ENCODE results near the gene ZNF800.
A peak's percentile ranks its signal among the peaks of the same experiment; 100 is the strongest.
"Not testable (repeated sequence)": the region's sequence is repeated elsewhere in the genome, so short reads cannot be mapped to it uniquely, and the experiment has no call there.

Gene ZNF800

GRCh38 chr7:127392566-127393367 is at the start of gene ZNF800:
TSS of gene ZNF800 (minus strand) at chr7:127392708. CDS start at chr7:127391557, 1,151 bp downstream.
- DNase-seq (ENCODE audit: low read depth in 1 of 2, low spot score in 1 of 2) = peak; percentile 75 to 77

GRCh38 chr7:127440206-127440605 is 47.7 kb upstream of the ZNF800 start:
- DNase-seq (ENCODE audit: low read depth in 1 of 2, low spot score in 1 of 2) = no peak

GRCh38 chr7:127438836-127439235 is 46.3 kb upstream of the ZNF800 start:
- DNase-seq (ENCODE audit: low read depth in 1 of 2, low spot score in 1 of 2) = no peak

- no peak for DNase-seq (ENCODE audit: low read depth in 1 of 2, low spot score in 1 of 2)
Measured at GRCh38 chr7:127437837-127438236, 45.3 kb upstream of the ZNF800 start.

GRCh38 chr7:127437241-127437640 is 44.7 kb upstream of the ZNF800 start:
- no peak for DNase-seq (ENCODE audit: low read depth in 1 of 2, low spot score in 1 of 2)

- not testable (repeated sequence) for DNase-seq (ENCODE audit: low read depth in 1 of 2, low spot score in 1 of 2)
Measured at GRCh38 chr7:127429281-127429680, 36.8 kb upstream of the ZNF800 start.

GRCh38 chr7:127419196-127419595 is 26.7 kb upstream of the ZNF800 start:
- no peak for DNase-seq (ENCODE audit: low read depth in 1 of 2, low spot score in 1 of 2)

- no peak for DNase-seq (ENCODE audit: low read depth in 1 of 2, low spot score in 1 of 2)
Measured at GRCh38 chr7:127418459-127418858, 26.0 kb upstream of the ZNF800 start.

- no peak for DNase-seq (ENCODE audit: low read depth in 1 of 2, low spot score in 1 of 2)
Measured at GRCh38 chr7:127417346-127417745, 24.8 kb upstream of the ZNF800 start.

- DNase-seq (ENCODE audit: low read depth in 1 of 2, low spot score in 1 of 2) = no peak
Measured at GRCh38 chr7:127415060-127415742, 22.7 kb upstream of the ZNF800 start.

- no peak for DNase-seq (ENCODE audit: low read depth in 1 of 2, low spot score in 1 of 2)
Measured at GRCh38 chr7:127413962-127414361, 21.5 kb upstream of the ZNF800 start.

GRCh38 chr7:127413326-127413725 is 20.8 kb upstream of the ZNF800 start:
- DNase-seq (ENCODE audit: low read depth in 1 of 2, low spot score in 1 of 2) = no peak

GRCh38 chr7:127411176-127411575 is 18.7 kb upstream of the ZNF800 start:
- DNase-seq (ENCODE audit: low read depth in 1 of 2, low spot score in 1 of 2) = no peak

GRCh38 chr7:127409629-127410028 is 17.1 kb upstream of the ZNF800 start:
- DNase-seq (ENCODE audit: low read depth in 1 of 2, low spot score in 1 of 2) = no peak

GRCh38 chr7:127404286-127405072 is 12.0 kb upstream of the ZNF800 start:
- DNase-seq (ENCODE audit: low read depth in 1 of 2, low spot score in 1 of 2) = no peak

GRCh38 chr7:127396184-127396583 is 3.7 kb upstream of the ZNF800 start:
- no peak for DNase-seq (ENCODE audit: low read depth in 1 of 2, low spot score in 1 of 2)

GRCh38 chr7:127395104-127395503 is 2.6 kb upstream of the ZNF800 start:
- not testable (repeated sequence) for DNase-seq (ENCODE audit: low read depth in 1 of 2, low spot score in 1 of 2)

- no peak for DNase-seq (ENCODE audit: low read depth in 1 of 2, low spot score in 1 of 2)
Measured at GRCh38 chr7:127393368-127394058, 1.0 kb upstream of the ZNF800 start.

GRCh38 chr7:127392182-127392565 is 334 bp downstream of the ZNF800 start:
- DNase-seq (ENCODE audit: low read depth in 1 of 2, low spot score in 1 of 2) = peak; percentile 45 to 60

GRCh38 chr7:127391591-127392181 is 822 bp downstream of the ZNF800 start:
- DNase-seq (ENCODE audit: low read depth in 1 of 2, low spot score in 1 of 2) = peak; percentile 12 to 40
